PC-9 (cell line): ENCODE measurements around the gene KRTAP10-11. TPM values are rescaled to one million over a fixed set of nuclear protein-coding genes. Genes with fewer than 3 reads are reported as not detected.

Experiments
- BruUV-seq: library from RNA; stranded (reverse); fragments of 400-500 nt; replicated peaks from 2 replicates; lab custom pipeline; 2021; lab: Mats Ljungman, UMichigan
- CTCF ChIA-PET: fragments of 300-600 bp; sonication (Branson Sonifier 250); formaldehyde crosslinking; loops from one replicate; lab custom pipeline; 2022; ENCODE audit warnings: antibody characterized with exemption; lab: Charles Lee
- POLR2A ChIA-PET: fragments of 300-600 bp; sonication (Branson Sonifier 250); formaldehyde crosslinking; loops from one replicate; lab custom pipeline; 2022; ENCODE audit warnings: antibody characterized with exemption; ENCODE audit not compliant: unreplicated experiment; lab: Charles Lee
- DNase-seq, 2 experiments: peaks; one replicate each; pipeline versions ENCODE4 v3.0.0 to v3.0.0-alpha.2; 2015 to 2022; ENCODE audit warnings: mixed read lengths in 1 of 2
- H2AFZ ChIP-seq: fragments of 200-600 bp; sonication (generic); 2 replicates; pipeline ENCODE4 v1.8.1; 2017; ENCODE audit warnings: antibody characterized with exemption
- H3F3A ChIP-seq: fragments of 200-600 bp; sonication (generic); 2 replicates; pipeline ENCODE4 v1.8.1; 2017; ENCODE audit warnings: antibody characterized with exemption, mild to moderate bottlenecking, low read depth; ENCODE audit not compliant: insufficient read depth
- H3K27ac ChIP-seq: fragments of 200-600 bp; sonication (generic); 2 replicates; pipeline ENCODE4 v1.6.1; 2016; ENCODE audit warnings: mixed run types
- H3K27me3 ChIP-seq: fragments of 200-600 bp; sonication (generic); 2 replicates; pipeline ENCODE4 v1.6.1; 2016; ENCODE audit warnings: low read depth, mixed run types; ENCODE audit not compliant: insufficient read depth
- H3K36me3 ChIP-seq: fragments of 200-600 bp; sonication (generic); 2 replicates; pipeline ENCODE4 v1.6.1; 2016; ENCODE audit warnings: low read depth, mixed run types
- H3K4me1 ChIP-seq: fragments of 200-600 bp; sonication (generic); replicated peaks from 2 replicates; pipeline ENCODE4 v1.6.1; 2016; ENCODE audit warnings: mixed run types; ENCODE audit not compliant: insufficient read depth
- H3K4me2 ChIP-seq: fragments of 200-600 bp; sonication (generic); 2 replicates; pipeline ENCODE4 v1.6.1; 2017; ENCODE audit warnings: mixed run types
- H3K4me3 ChIP-seq: fragments of 200-600 bp; sonication (generic); 2 replicates; pipeline ENCODE4 v1.6.1; 2016; ENCODE audit warnings: mixed run types
- H3K79me2 ChIP-seq: fragments of 200-600 bp; sonication (generic); 2 replicates; pipeline ENCODE4 v1.6.1; 2017; ENCODE audit warnings: low read depth, mixed run types
- H3K9me2 ChIP-seq: fragments of 200-600 bp; sonication (generic); 2 replicates; pipeline ENCODE4 v1.8.1; 2017; ENCODE audit warnings: mild to moderate bottlenecking; ENCODE audit not compliant: insufficient read depth
- H3K9me3 ChIP-seq: fragments of 200-600 bp; sonication (generic); 2 replicates; pipeline ENCODE4 v1.8.1; 2016; ENCODE audit warnings: low read depth; ENCODE audit not compliant: insufficient read depth
- H4K20me1 ChIP-seq: fragments of 200-600 bp; sonication (generic); 2 replicates; pipeline ENCODE4 v1.8.1; 2017; ENCODE audit not compliant: insufficient read depth
- EZH2 ChIP-seq: fragments of 200-600 bp; sonication (generic); IDR thresholded peaks from 2 replicates; pipeline ENCODE4 v1.8.0; 2017; ENCODE audit warnings: antibody characterized with exemption, low read depth
- intact Hi-C: fragments of 100-400 bp; cut with micrococcal nuclease; formaldehyde crosslinking; loops from one replicate; pipeline ENCODE4 v1.10.0; 2022; ENCODE audit not compliant: unreplicated experiment
- total RNA-seq: library from RNA; stranded (reverse); gene quantifications from 2 replicates; pipeline ENCODE4 v1.2.3, GENCODE V29; 2021
- TF ChIP-seq, protein P1 (sequence below): fragments of 200-600 bp; sonication (generic); conservative IDR thresholded peaks from 2 replicates; pipeline ENCODE4 v1.6.1; 2017; ENCODE audit warnings: mixed run types, antibody characterized with exemption, mild to moderate bottlenecking, moderate library complexity

The KRTAP10-11 gene
- total RNA-seq, 1 experiment from 2014 or later, result not detected

DNA sequence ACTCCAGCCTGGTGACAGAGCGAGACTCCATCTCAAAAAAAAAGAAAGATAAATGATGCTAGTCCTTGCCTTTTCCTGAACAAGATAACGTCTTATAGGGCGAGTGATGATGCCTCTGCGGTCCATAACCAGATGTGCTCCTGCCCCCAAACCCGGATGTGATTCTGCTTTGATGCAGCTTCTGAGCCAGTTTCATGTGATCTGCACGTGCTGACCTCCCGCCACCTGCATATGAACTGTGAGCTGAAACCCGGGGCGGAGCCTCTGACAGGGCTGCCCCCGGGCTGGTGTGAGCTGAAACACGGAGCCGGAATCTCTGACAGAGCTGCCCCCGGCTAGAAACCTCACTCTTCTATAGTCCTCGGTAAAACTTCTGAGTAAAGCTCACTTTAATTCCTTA, 6.9 kb downstream of the KRTAP10-11 start:
- ChIA-PET POLR2A (no interaction called here), CTCF (no interaction called here)
- Histone ChIP-seq H3K9me3 (no peaks in the 10 kb centered on the region), H3K27me3 (peaks cover 83% of the 10 kb centered on the region), H3K9me2 (no peaks in the 10 kb centered on the region), H2AFZ (no peak overlapping the region), H3K4me3 (no peak overlapping the region), H3K27ac (no peak overlapping the region), H3K4me1 (no peaks in the 10 kb centered on the region), H3K79me2 (no peaks in the 10 kb centered on the region), H3F3A (no peaks in the 10 kb centered on the region), H3K4me2 (no peak overlapping the region), H4K20me1 (no peaks in the 10 kb centered on the region), H3K36me3 (no peaks in the 10 kb centered on the region)
- no TSS peak for BruUV-seq
- DNase-seq, result no peak
- intact Hi-C loops, result no loop called here
- TF ChIP-seq EZH2, result no peak
- TF ChIP-seq, protein P1, sequence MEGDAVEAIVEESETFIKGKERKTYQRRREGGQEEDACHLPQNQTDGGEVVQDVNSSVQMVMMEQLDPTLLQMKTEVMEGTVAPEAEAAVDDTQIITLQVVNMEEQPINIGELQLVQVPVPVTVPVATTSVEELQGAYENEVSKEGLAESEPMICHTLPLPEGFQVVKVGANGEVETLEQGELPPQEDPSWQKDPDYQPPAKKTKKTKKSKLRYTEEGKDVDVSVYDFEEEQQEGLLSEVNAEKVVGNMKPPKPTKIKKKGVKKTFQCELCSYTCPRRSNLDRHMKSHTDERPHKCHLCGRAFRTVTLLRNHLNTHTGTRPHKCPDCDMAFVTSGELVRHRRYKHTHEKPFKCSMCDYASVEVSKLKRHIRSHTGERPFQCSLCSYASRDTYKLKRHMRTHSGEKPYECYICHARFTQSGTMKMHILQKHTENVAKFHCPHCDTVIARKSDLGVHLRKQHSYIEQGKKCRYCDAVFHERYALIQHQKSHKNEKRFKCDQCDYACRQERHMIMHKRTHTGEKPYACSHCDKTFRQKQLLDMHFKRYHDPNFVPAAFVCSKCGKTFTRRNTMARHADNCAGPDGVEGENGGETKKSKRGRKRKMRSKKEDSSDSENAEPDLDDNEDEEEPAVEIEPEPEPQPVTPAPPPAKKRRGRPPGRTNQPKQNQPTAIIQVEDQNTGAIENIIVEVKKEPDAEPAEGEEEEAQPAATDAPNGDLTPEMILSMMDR, result no peak

DNA sequence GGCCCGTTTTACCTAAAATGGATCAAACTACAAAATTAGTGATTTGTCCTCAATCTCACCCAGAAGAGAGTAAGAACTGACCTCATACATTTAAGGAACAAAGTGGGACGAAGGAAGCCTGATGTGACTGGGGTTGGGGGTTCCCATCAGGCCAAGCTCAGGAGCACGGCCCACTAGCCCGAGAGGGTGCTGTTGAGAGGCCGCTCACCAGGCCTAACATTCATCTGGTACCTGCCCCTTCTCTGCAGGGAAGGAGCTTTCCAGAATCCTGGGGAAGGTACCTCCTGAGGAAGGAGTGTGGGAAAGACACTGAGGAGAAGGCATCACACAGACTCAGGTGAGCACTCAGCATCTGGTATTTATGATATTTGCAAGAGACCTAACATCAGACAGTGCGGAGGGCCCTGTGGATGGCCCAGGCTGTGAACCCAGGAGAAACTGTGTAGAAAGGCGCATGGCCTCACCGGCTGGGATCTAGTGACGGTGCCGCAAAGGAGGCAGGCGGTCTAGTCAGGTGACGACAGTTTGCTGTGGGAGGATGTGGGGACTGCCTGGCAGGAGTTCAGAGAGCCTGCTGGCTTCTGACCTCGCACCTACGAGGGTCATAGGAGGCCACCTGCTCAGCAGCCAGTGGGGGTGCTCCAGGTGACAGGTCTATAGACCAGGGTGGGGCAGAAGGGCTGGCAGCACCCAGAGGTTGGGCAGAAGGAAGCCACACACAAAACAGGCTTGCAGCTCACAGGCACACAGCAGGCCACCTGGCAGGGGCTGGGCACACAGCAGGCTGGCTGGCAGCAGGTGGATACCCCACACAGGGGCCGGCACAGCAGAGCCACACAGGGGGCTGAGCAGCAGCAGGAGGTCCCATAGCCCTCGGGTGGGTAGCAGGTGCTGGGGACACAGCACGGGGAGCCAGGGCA, 7.7 kb downstream of the KRTAP10-11 start:
- DNase-seq, result no peak
- Histone ChIP-seq H3K36me3 (no peaks in the 10 kb centered on the region), H3K4me1 (no peaks in the 10 kb centered on the region), H3K27ac (no peak overlapping the region), H3K27me3 (peaks cover 83% of the 10 kb centered on the region), H3K79me2 (no peaks in the 10 kb centered on the region), H3F3A (no peaks in the 10 kb centered on the region), H3K9me2 (no peaks in the 10 kb centered on the region), H3K4me2 (no peak overlapping the region), H3K4me3 (no peak overlapping the region), H3K9me3 (no peaks in the 10 kb centered on the region), H2AFZ (no peak overlapping the region), H4K20me1 (no peaks in the 10 kb centered on the region)
- intact Hi-C loops, result no loop called here
- ChIA-PET CTCF (no interaction called here), POLR2A (no interaction called here)
- no TSS peak for BruUV-seq
- TF ChIP-seq, protein P1, result no peak

DNA sequence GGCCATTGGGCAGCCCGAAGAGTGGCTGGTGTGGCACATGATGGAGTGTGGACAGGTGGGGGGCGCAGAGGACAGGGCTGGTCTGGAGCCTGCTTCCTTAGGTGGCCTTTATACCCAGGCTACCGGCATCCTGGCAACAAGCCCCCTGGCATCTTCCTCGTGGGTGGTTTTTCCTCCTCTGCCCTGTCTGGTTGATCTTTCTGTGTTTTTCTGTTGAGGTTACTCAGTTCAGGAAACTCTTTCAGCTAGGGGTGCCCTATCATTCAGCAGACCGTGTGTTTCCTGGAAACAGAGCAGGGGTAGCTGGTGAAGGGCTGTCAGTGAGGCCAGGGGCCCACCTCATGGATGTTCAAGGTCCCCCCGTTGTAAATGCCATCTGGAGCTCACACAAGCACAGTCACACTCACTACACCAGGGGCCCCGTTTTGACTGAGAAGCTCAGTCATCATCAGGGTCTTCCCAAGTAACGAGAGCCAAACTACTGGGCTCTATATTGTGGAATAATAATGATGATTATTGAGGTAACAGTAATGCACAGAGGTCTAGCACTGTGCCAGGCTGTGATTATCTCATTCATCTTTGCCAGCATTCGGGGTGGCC, 8.5 kb downstream of the KRTAP10-11 start, which contains the start of gene KRTAP12-4:
Gene KRTAP12-4, minus strand, starts transcription at position 84 of the 600 bp plus-strand sequence. Its CDS starts 45 bp downstream, at position 39.
- CTCF ChIA-PET, result no interaction called here
- Histone ChIP-seq H3K9me3 (no peaks in the 10 kb centered on the region), H3K4me1 (no peaks in the 10 kb centered on the region), H3K36me3 (no peaks in the 10 kb centered on the region), H3K27me3 (peaks cover 82% of the 10 kb centered on the region), H2AFZ (no peak within 1 kb of the TSS), H3F3A (no peaks in the 10 kb centered on the region), H4K20me1 (no peaks in the 10 kb centered on the region), H3K27ac (no peak within 1 kb of the TSS), H3K4me2 (no peak within 1 kb of the TSS), H3K79me2 (no peaks in the 10 kb centered on the region), H3K4me3 (no peak within 1 kb of the TSS), H3K9me2 (no peaks in the 10 kb centered on the region)
- intact Hi-C loops, result no loop called here
- no peak for DNase-seq
- POLR2A ChIA-PET, result no interaction called here
- TF ChIP-seq, protein P1, result no peak
- TF ChIP-seq EZH2, result no peak
- BruUV-seq, result no TSS peak
